Medulla oblongata (tissue), 1 donor: ENCODE results near the gene TMEM185B.
A peak's percentile ranks its signal among the peaks of the same experiment; 100 is the strongest.
"Not testable (repeated sequence)": the region's sequence is repeated elsewhere in the genome, so short reads cannot be mapped to it uniquely, and the experiment has no call there.

Experiments
- DNase-seq: peaks from one replicate; pipeline ENCODE4 v3.0.0-alpha.2; 2015; ENCODE audit errors: extremely low spot score

TMEM185B gene

GRCh38 chr2:120208381-120209353 lies 14.5 kb downstream of the TMEM185B start:
- no peak for DNase-seq

- no peak for DNase-seq
Measured at GRCh38 chr2:120206022-120206581, 17.1 kb downstream of the TMEM185B start.

GRCh38 chr2:120204945-120205670 lies 18.1 kb downstream of the TMEM185B start:
- DNase-seq: no peak

GRCh38 chr2:120204417-120204816 lies 18.8 kb downstream of the TMEM185B start:
- DNase-seq: no peak

GRCh38 chr2:120204022-120204405 lies 19.2 kb downstream of the TMEM185B start:
- DNase-seq: no peak

GRCh38 chr2:120203251-120204021 lies 19.8 kb downstream of the TMEM185B start:
- DNase-seq: no peak

- DNase-seq: not testable (repeated sequence)
Measured at GRCh38 chr2:120199817-120200459, 23.3 kb downstream of the TMEM185B start.

GRCh38 chr2:120195553-120195952 lies 27.6 kb downstream of the TMEM185B start:
- DNase-seq: no peak

GRCh38 chr2:120192280-120192679 lies 30.9 kb downstream of the TMEM185B start:
- no peak for DNase-seq

- DNase-seq: no peak
Measured at GRCh38 chr2:120189189-120189588, 34.0 kb downstream of the TMEM185B start.

GRCh38 chr2:120182019-120182560 lies 41.1 kb downstream of the TMEM185B start:
- no peak for DNase-seq

- no peak for DNase-seq
Measured at GRCh38 chr2:120180066-120180465, 43.1 kb downstream of the TMEM185B start.

- DNase-seq: no peak
Measured at GRCh38 chr2:120179396-120179795, 43.8 kb downstream of the TMEM185B start.

GRCh38 chr2:120177973-120178372 lies 45.2 kb downstream of the TMEM185B start:
- DNase-seq: no peak

GRCh38 chr2:120177001-120177621 lies 46.1 kb downstream of the TMEM185B start:
- DNase-seq: peak; percentile 48

GRCh38 chr2:120176526-120176925 lies 46.7 kb downstream of the TMEM185B start:
- no peak for DNase-seq

- DNase-seq: peak; percentile 87
Measured at GRCh38 chr2:120174963-120175581, 48.1 kb downstream of the TMEM185B start.
